LNCAP (cell line): ENCODE measurements around the gene NSRP1.
A peak's percentile ranks its signal among the peaks of the same experiment; 100 is the strongest.

Source experiments
- TF ChIP-seq, protein P1 (sequence below): fragments of 450-650 bp; IDR thresholded peaks from 2 replicates; pipeline ENCODE4 v1.5.1; 2017; ENCODE audit warnings: mild to moderate bottlenecking

Gene NSRP1

DNA sequence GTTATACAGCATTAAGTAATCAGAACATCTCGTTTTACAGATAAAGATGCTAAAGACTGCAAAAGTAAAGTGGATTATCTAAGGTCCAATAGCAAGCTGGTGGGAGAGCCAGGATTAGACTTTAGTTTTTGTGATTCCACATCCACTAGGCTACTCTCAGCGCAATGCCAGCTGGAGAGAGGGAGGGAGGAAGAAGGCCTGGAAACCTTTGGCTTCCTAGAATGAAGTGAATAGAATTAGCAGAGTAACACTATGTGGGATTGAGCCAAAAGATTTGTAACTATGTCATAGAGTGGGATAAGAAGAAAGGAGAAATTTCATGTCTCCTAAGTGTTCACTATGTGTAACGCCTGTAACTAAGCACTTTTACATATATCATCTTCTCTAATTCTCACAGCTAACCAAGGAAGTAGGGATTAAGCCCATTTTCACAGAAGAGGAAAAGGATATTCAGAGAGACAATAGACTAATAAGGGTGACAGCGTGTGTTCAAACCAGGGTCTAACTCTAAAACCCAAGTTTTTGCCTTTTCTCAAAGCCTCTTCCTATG, 25.4 kb upstream of the NSRP1 start:
- TF ChIP-seq, protein P1, sequence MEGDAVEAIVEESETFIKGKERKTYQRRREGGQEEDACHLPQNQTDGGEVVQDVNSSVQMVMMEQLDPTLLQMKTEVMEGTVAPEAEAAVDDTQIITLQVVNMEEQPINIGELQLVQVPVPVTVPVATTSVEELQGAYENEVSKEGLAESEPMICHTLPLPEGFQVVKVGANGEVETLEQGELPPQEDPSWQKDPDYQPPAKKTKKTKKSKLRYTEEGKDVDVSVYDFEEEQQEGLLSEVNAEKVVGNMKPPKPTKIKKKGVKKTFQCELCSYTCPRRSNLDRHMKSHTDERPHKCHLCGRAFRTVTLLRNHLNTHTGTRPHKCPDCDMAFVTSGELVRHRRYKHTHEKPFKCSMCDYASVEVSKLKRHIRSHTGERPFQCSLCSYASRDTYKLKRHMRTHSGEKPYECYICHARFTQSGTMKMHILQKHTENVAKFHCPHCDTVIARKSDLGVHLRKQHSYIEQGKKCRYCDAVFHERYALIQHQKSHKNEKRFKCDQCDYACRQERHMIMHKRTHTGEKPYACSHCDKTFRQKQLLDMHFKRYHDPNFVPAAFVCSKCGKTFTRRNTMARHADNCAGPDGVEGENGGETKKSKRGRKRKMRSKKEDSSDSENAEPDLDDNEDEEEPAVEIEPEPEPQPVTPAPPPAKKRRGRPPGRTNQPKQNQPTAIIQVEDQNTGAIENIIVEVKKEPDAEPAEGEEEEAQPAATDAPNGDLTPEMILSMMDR = no peak

DNA sequence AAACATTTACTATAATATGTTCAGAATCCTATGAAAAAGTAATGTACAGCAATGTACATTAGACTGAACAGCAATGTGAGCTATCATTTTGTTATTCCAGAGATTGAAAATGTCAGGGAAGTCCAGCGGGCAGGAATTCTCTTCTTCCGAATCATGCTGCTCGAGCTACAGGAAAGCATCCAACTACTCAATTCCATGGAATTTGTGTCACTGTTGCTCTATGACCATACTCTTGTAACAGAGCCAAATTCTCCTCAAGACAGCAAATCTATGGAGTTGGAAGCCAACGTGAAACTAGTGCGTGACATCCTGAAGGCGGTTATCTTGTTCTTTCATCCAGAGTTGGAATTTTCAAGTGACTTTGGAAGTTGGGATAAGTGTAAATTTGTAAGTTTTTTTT, 24.8 kb upstream of the NSRP1 start:
- TF ChIP-seq, protein P1 = no peak

DNA sequence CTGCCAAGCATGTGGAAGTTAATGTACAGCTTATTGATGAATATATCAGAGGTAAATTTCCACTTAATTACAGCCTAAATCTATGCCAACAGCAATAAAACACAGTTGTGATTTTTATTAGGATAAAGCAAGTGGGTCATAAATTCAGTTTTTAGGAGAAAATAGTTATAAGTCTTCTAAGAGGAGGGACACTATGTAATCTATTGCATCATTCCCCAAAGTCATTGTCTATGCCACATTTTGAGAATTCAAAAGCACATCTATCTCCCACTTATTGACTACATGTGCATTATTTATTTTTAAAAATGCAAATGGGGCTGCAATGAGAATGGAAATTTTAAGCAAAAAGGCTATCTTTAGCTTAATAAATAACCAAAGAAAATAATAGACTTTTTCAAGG, 23.7 kb upstream of the NSRP1 start:
- TF ChIP-seq, protein P1 = no peak

DNA sequence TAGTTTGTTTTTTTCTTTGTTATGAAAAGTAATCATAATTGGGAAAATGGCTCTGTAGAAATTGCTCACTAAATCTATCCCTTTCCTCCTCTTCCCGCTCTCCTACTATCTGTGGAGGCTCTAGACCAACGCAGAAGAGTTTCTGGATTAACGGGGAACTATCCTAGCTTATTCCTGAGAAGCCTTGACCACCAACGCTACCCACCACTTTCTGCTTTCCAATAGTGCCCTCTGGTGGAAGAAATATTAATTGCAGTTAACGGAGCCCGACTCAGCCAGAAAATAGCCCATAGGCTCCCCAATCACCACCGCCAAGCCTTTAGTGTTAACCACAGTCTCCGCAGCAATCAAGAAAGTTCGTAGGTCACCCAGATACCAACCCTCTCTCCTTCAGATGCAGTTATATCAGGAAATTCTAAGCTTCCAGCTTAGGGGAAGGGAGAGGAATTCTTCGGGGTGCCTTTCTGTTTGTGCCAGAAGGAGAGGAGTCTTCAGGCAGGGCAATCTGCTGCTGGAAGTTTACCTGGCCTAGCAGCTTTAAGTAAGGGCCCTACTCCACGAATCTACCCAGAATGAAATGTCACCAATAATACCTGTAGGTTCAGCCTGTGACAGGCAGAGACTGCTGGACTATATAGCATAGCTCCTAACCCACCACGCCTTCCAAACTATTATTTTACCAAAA, 23.0 kb upstream of the NSRP1 start:
- TF ChIP-seq, protein P1 = peak; percentile 81

DNA sequence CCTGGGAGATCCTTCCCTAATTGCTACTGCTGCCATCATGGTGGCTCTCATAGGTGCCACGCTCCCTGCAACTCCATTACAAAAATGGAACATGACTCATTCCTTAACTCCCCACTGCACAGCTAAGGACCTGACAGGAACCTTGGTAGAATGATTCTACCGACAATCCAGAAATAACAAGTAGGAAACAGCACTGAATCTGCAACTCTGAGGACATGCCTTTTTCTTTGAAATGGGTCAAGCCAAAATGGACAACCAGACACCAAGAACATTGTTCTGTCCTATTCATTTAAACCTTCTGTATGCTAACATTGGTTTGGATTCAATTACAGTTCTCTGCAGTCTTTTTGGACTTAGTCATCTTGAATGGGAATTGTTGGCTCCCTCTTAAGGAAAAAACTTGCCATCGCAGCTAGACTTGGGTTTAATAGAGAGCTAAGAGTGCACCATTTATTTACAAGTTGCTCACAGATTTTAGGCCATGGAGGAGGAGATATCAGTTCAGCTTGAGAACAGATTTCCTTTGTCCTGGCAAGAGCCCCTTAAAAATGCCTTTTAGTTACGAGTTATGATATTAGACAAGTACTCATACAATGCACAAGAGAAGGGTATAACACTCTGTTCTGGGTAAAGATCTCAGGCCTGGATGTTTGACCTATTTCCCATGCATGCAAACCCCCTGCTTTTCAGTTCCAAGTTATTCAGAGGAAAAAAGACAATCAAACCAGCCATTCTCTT, 20.9 kb upstream of the NSRP1 start:
- TF ChIP-seq, protein P1 = peak; percentile 68

DNA sequence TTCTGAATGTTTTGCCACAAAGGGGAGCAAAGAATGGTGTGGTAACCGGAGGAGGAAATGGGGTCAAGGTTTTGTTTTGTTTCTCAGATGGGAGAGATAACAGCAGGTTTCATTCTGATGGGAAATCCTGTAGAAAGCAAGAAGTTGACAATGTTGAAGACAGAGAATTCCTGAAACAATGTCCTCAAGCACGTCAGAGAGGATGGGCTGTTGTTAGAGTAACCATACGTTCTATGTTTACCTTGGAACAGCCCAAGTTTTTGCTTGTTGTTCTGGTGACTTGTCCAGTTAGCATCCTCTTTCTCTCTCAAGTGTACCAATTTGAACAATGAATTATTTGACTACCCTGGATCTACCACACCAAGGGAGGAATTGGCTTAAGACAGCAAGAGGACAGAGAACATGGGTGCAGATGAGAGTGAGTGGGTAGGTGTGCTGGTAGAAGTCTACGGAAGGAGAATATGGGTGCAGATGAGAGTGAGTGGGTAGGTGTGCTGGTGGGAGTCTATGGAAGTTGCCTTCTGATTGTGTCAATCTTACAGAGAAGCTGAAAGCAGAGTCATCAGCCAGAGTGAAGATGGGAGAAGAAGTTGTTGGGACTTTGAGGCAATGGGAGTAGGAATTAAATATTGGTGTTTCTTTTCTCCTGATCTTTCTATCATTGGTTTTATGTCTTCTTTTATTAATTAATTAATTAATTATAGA, 14.8 kb upstream of the NSRP1 start:
- TF ChIP-seq, protein P1 = no peak

DNA sequence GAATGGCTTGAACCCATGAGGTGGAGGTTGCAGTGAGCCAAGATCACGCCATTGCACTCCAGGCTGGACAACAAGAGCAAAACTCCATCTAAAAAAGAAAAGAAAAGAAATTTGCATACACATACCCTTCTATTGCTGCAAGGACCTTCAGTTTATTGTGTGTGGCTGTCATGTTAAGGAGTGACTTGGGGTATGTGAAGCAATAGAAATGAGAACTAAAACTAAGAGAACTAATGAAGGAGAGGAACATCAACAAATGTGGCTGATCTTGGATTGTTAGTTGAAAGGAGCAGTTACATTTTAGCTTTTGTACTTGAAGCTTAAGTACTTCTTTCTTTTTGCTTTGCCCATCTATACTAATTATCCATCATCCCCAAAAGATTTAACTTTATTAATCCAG, 12.7 kb upstream of the NSRP1 start:
- TF ChIP-seq, protein P1 = no peak
